IMR-90 (cell line): ENCODE measurements around the gene CCSER2. TPM values are rescaled to one million over a fixed set of nuclear protein-coding genes. Genes with fewer than 3 reads are reported as not detected.

ENCODE experiments used
- ATAC-seq: fragments of 200-7000 bp; cut with Tn5 transposase; 2 replicates; pipeline ENCODE4 v1.9.1; 2020; ENCODE audit warnings: low read depth, mild to moderate bottlenecking, moderate library complexity
- BruUV-seq: library from RNA; stranded (reverse); fragments of 400-500 nt; replicated peaks from 2 replicates; lab custom pipeline; 2021; lab: Mats Ljungman, UMichigan
- CTCF ChIA-PET: fragments of 300-600 bp; formaldehyde crosslinking; extraction: SDS; loops from one replicate; lab custom pipeline; 2021; ENCODE audit warnings: antibody characterized with exemption; lab: Yijun Ruan, JAX
- POLR2A ChIA-PET: fragments of 300-600 bp; sonication (Branson Sonifier 250); formaldehyde crosslinking; loops from one replicate; lab custom pipeline; 2022; ENCODE audit warnings: antibody characterized with exemption; ENCODE audit not compliant: unreplicated experiment; lab: Charles Lee
- DNase-seq: peaks from one replicate; pipeline ENCODE4 v3.0.0; 2013
- H2AFZ ChIP-seq: replicated peaks from 2 replicates; pipeline ENCODE3; 2013; ENCODE audit warnings: low read length, mild to moderate bottlenecking; ENCODE audit not compliant: poor library complexity
- H2AK5ac ChIP-seq: 2 replicates; pipeline ENCODE4 v1.6.1; 2013; ENCODE audit warnings: low read depth, low read length, inconsistent platforms
- H2AK9ac ChIP-seq: replicated peaks from 2 replicates; pipeline ENCODE3; 2013; ENCODE audit warnings: mild to moderate bottlenecking, low read depth, low read length, moderate library complexity; ENCODE audit not compliant: poor library complexity
- H2BK120ac ChIP-seq: 2 replicates; pipeline ENCODE4 v1.6.1; 2013; ENCODE audit warnings: low read depth, low read length, inconsistent platforms
- H2BK15ac ChIP-seq: 3 replicates; pipeline ENCODE4 v1.6.1; 2013; ENCODE audit warnings: low read depth, low read length, inconsistent platforms
- H2BK20ac ChIP-seq: 2 replicates; pipeline ENCODE4 v1.6.1; 2013; ENCODE audit warnings: low read depth, mild to moderate bottlenecking, inconsistent platforms, low read length, moderate library complexity
- H2BK5ac ChIP-seq: 2 replicates; pipeline ENCODE4 v1.6.1; 2013; ENCODE audit warnings: mild to moderate bottlenecking, low read depth, low read length, inconsistent platforms; ENCODE audit not compliant: poor library complexity, severe bottlenecking
- H3K14ac ChIP-seq: replicated peaks from 2 replicates; pipeline ENCODE4 v1.6.1; 2013; ENCODE audit warnings: low read depth, low read length, inconsistent platforms
- H3K18ac ChIP-seq: 2 replicates; pipeline ENCODE4 v1.6.1; 2013; ENCODE audit warnings: low read depth, low read length, control low read depth
- H3K23ac ChIP-seq: 2 replicates; pipeline ENCODE4 v1.6.1; 2013; ENCODE audit warnings: low read depth, low read length, inconsistent platforms
- H3K27ac ChIP-seq: 2 replicates; pipeline ENCODE4 v1.5.1; 2013; ENCODE audit warnings: mild to moderate bottlenecking, control low read depth, low read length; ENCODE audit not compliant: insufficient read depth
- H3K27me3 ChIP-seq: 2 replicates; pipeline ENCODE4 v1.6.1; 2013; ENCODE audit warnings: low read length; ENCODE audit not compliant: control insufficient read depth, insufficient read depth
- H3K36me3 ChIP-seq: 2 replicates; pipeline ENCODE4 v1.6.1; 2013; ENCODE audit warnings: low read length, mixed read lengths; ENCODE audit not compliant: control insufficient read depth, insufficient read depth
- H3K4ac ChIP-seq: 2 replicates; pipeline ENCODE4 v1.6.1; 2013; ENCODE audit warnings: low read depth, low read length, inconsistent platforms
- H3K4me1 ChIP-seq: 2 replicates; pipeline ENCODE4 v1.6.1; 2013; ENCODE audit warnings: low read length, mixed read lengths; ENCODE audit not compliant: control insufficient read depth, insufficient read depth
- H3K4me2 ChIP-seq: 2 replicates; pipeline ENCODE4 v1.6.1; 2013; ENCODE audit warnings: low read depth, mild to moderate bottlenecking, control low read depth, low read length, moderate library complexity
- H3K4me3 ChIP-seq: 2 replicates; pipeline ENCODE4 v1.5.1; 2013; ENCODE audit warnings: low read depth, mild to moderate bottlenecking, control low read depth, low read length, moderate library complexity; ENCODE audit not compliant: insufficient read depth
- H3K56ac ChIP-seq: 2 replicates; pipeline ENCODE4 v1.6.1; 2013; ENCODE audit warnings: low read length, inconsistent platforms; ENCODE audit not compliant: insufficient read depth; ENCODE audit errors: extremely low read depth
- H3K79me1 ChIP-seq, 2 experiments: 2 replicates each; pipeline ENCODE4 v1.6.1; 2013; ENCODE audit warnings: low read length in 2 of 2, inconsistent platforms in 1 of 2, low read depth in 1 of 2
- H3K9ac ChIP-seq: 2 replicates; pipeline ENCODE4 v1.6.1; 2013; ENCODE audit warnings: low read depth, low read length, control low read depth
- H3K9me1 ChIP-seq: 2 replicates; pipeline ENCODE4 v1.6.1; 2013; ENCODE audit warnings: low read length, inconsistent platforms; ENCODE audit not compliant: insufficient read depth
- H3K9me3 ChIP-seq: 2 replicates; pipeline ENCODE4 v1.6.1; 2013; ENCODE audit warnings: low read length; ENCODE audit not compliant: control insufficient read depth, insufficient read depth
- H4K20me1 ChIP-seq: 2 replicates; pipeline ENCODE4 v1.6.1; 2013; ENCODE audit warnings: low read length, inconsistent platforms; ENCODE audit not compliant: insufficient read depth
- H4K5ac ChIP-seq: 2 replicates; pipeline ENCODE4 v1.6.1; 2013; ENCODE audit warnings: mild to moderate bottlenecking, low read depth, low read length, control low read depth
- H4K8ac ChIP-seq, 2 experiments: 2 replicates each; pipeline ENCODE4 v1.6.1; 2013; ENCODE audit warnings: low read depth in 2 of 2, low read length in 2 of 2, control low read depth in 1 of 2, inconsistent platforms in 1 of 2
- H4K91ac ChIP-seq: 2 replicates; pipeline ENCODE4 v1.6.1; 2013; ENCODE audit warnings: low read depth, low read length, inconsistent platforms; ENCODE audit not compliant: insufficient read depth
- BHLHE40 ChIP-seq: fragments of 150-350 bp; IDR thresholded peaks from 2 replicates; pipeline ENCODE4 v1.6.1; 2016; ENCODE audit warnings: mild to moderate bottlenecking, low read depth, low read length
- CEBPB ChIP-seq: IDR thresholded peaks from 2 replicates; pipeline ENCODE4 v1.6.1; 2012; ENCODE audit warnings: low read depth, low read length, improper control_type of control experiment
- CHD1 ChIP-seq: IDR thresholded peaks from 2 replicates; pipeline ENCODE4 v1.6.1; 2012; ENCODE audit warnings: low read depth, low read length, improper control_type of control experiment
- FOS ChIP-seq: fragments of 150-350 bp; IDR thresholded peaks from 2 replicates; pipeline ENCODE4 v1.6.1; 2016; ENCODE audit warnings: low read depth, low read length
- MAFK ChIP-seq: IDR thresholded peaks from 2 replicates; pipeline ENCODE4 v1.6.1; 2012; ENCODE audit warnings: low read depth, low read length, improper control_type of control experiment
- MAZ ChIP-seq: IDR thresholded peaks from 2 replicates; pipeline ENCODE4 v1.6.1; 2012; ENCODE audit warnings: low read depth, mild to moderate bottlenecking, low read length, improper control_type of control experiment, moderate library complexity, borderline replicate concordance
- MXI1 ChIP-seq: IDR thresholded peaks from 2 replicates; pipeline ENCODE4 v1.6.1; 2012; ENCODE audit warnings: low read depth, mild to moderate bottlenecking, low read length, moderate library complexity, borderline replicate concordance
- NFE2L2 ChIP-seq: fragments of 150-350 bp; IDR thresholded peaks from 2 replicates; pipeline ENCODE4 v1.6.1; 2016; ENCODE audit warnings: low read depth, mild to moderate bottlenecking, low read length
- POLR2A ChIP-seq: IDR thresholded peaks from 2 replicates; pipeline ENCODE4 v1.6.1; 2012; ENCODE audit warnings: mild to moderate bottlenecking, low read depth, low read length
- RAD21 ChIP-seq: IDR thresholded peaks from 2 replicates; pipeline ENCODE4 v1.6.1; 2012; ENCODE audit warnings: low read length, improper control_type of control experiment
- RCOR1 ChIP-seq: IDR thresholded peaks from 2 replicates; pipeline ENCODE4 v1.6.1; 2012; ENCODE audit warnings: mild to moderate bottlenecking, low read length, improper control_type of control experiment; ENCODE audit not compliant: insufficient replicate concordance
- RFX5 ChIP-seq: IDR thresholded peaks from 2 replicates; pipeline ENCODE4 v1.8.0; 2012; ENCODE audit warnings: low read depth, mild to moderate bottlenecking, low read length, moderate library complexity
- SMC3 ChIP-seq: fragments of 150-350 bp; IDR thresholded peaks from 2 replicates; pipeline ENCODE4 v1.6.1; 2016; ENCODE audit warnings: low read depth, mild to moderate bottlenecking, antibody characterized with exemption, low read length, moderate library complexity
- WGBS, 2 experiments: methylation state at CpG; one replicate each; pipeline versions ENCODE4 v1.1.5 to v1.1.7; 2013; ENCODE audit warnings: missing lambda C conversion rate in 2 of 2; ENCODE audit not compliant: insufficient read length in 1 of 2; ENCODE audit errors: extremely low coverage in 2 of 2; 5-methylcytosine and 5-hydroxymethylcytosine counted together
- dilution Hi-C: fragments of 300-500 bp; cut with HindIII; formaldehyde crosslinking; loops from one replicate; pipeline ENCODE4 v1.14.3; 2018; ENCODE audit warnings: low sequenced_read_pairs; ENCODE audit not compliant: unreplicated experiment
- in situ Hi-C: fragments of 300-500 bp; cut with MboI; formaldehyde crosslinking; loops from 3 replicates; pipeline ENCODE4 v1.14.3; 2019; ENCODE audit warnings: low sequenced_read_pairs, inconsistent platforms, mixed read lengths
- intact Hi-C: fragments of 100-400 bp; cut with micrococcal nuclease; formaldehyde crosslinking; loops from 2 replicates; pipeline ENCODE4 v1.10.0; 2022
- polyA plus RNA-seq, 3 experiments: library from polyadenylated mRNA; depleted of rRNA; stranded (reverse); fragments of >200 nt; gene quantifications; 2 replicates each; pipeline ENCODE4 v1.2.3, GENCODE V29; 2012; ENCODE audit warnings: low replicate concordance in 1 of 3
- total RNA-seq: library from RNA; depleted of rRNA; stranded (reverse); fragments of >200 nt; gene quantifications from 2 replicates; pipeline ENCODE4 v1.2.3, GENCODE V29; 2012
- TF ChIP-seq, protein P1 (sequence below): fragments of 150-350 bp; IDR thresholded peaks from 2 replicates; pipeline ENCODE4 v1.6.1; 2017; ENCODE audit warnings: mild to moderate bottlenecking, antibody characterized with exemption, low read length, low read depth
- TF ChIP-seq, protein P2 (sequence below): conservative IDR thresholded peaks from 2 replicates; pipeline ENCODE4 v1.5.1; 2012; ENCODE audit warnings: mild to moderate bottlenecking, low read depth, low read length, improper control_type of control experiment

The CCSER2 gene
- total and polyA plus RNA-seq, 2 of the 4 experiments (the other 2 are of a cell fraction): 20.4 to 31.7 TPM

GRCh38 chr10:84360637-84361365 lies 32.4 kb downstream of the CCSER2 start:
- peak overlapping the region; percentile 82; the same call in 1 of the 2 replicates for H3K23ac ChIP-seq
- H3K79me1 ChIP-seq: peaks cover 12 to 63% of the 10 kb centered on the region in 2 experiments
- ChIA-PET POLR2A (no interaction called here), CTCF (interaction anchor here (1.8 kb wide), 1 partner anchor 8 kb away, joined by 5 read pairs; no protein-coding TSS in a partner anchor)
- peak overlapping the region; percentile 81 for H3K4ac ChIP-seq
- H2BK15ac ChIP-seq: no peak overlapping the region
- H3K9ac ChIP-seq: peak overlapping the region; percentile 92
- in situ Hi-C loops: loop anchor here (5.0 to 10.0 kb wide), 2 partner anchors 96 to 172 kb away; no protein-coding TSS in a partner anchor
- peak overlapping the region; percentile 71 for H3K4me3 ChIP-seq
- peak overlapping the region; percentile 20; the same call in 1 of the 2 replicates for H4K91ac ChIP-seq
- H4K20me1 ChIP-seq: peaks cover 33% of the 10 kb centered on the region
- no CpG with 5 or more reads among the region's 6 CpGs for WGBS, 2 experiments
- H3K9me1 ChIP-seq: peaks cover 4% of the 10 kb centered on the region; the same call in 1 of the 2 replicates
- H2BK5ac ChIP-seq: peak overlapping the region; percentile 56
- no peaks in the 10 kb centered on the region for H3K27me3 ChIP-seq
- H4K8ac ChIP-seq: peak overlapping the region; percentile 13 to 43; a peak in 2 of 4 replicates
- dilution Hi-C loops: no loop called here
- no peak overlapping the region for H2AK9ac ChIP-seq
- H3K14ac ChIP-seq: peak overlapping the region; percentile 74
- H2BK120ac ChIP-seq: peak overlapping the region; percentile 61
- DNase-seq: peak; percentile 34
- ATAC-seq: peak; percentile 77
- H4K5ac ChIP-seq: no peak overlapping the region
- H3K9me3 ChIP-seq: no peaks in the 10 kb centered on the region
- H2AK5ac ChIP-seq: no peak overlapping the region; the same call in 1 of the 2 replicates
- H2BK20ac ChIP-seq: no peak overlapping the region
- no peaks in the 10 kb centered on the region for H3K36me3 ChIP-seq
- H3K27ac ChIP-seq: peak overlapping the region; percentile 82; the same call in 1 of the 2 replicates
- peak overlapping the region; percentile 23; the same call in 1 of the 2 replicates for H3K56ac ChIP-seq
- BruUV-seq: no TSS peak
- H2AFZ ChIP-seq: peak overlapping the region; percentile 9
- H3K4me2 ChIP-seq: peak overlapping the region; percentile 97
- H3K18ac ChIP-seq: no peak overlapping the region
- peaks cover 8% of the 10 kb centered on the region for H3K4me1 ChIP-seq
- intact Hi-C loops: loop anchor here (5.0 kb wide), 1 partner anchor 64 kb away; no protein-coding TSS in a partner anchor
- no peak for TF ChIP-seq SMC3
- no peak for TF ChIP-seq MAZ
- TF ChIP-seq, protein P1, sequence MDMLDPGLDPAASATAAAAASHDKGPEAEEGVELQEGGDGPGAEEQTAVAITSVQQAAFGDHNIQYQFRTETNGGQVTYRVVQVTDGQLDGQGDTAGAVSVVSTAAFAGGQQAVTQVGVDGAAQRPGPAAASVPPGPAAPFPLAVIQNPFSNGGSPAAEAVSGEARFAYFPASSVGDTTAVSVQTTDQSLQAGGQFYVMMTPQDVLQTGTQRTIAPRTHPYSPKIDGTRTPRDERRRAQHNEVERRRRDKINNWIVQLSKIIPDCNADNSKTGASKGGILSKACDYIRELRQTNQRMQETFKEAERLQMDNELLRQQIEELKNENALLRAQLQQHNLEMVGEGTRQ: no peak
- TF ChIP-seq, protein P2, sequence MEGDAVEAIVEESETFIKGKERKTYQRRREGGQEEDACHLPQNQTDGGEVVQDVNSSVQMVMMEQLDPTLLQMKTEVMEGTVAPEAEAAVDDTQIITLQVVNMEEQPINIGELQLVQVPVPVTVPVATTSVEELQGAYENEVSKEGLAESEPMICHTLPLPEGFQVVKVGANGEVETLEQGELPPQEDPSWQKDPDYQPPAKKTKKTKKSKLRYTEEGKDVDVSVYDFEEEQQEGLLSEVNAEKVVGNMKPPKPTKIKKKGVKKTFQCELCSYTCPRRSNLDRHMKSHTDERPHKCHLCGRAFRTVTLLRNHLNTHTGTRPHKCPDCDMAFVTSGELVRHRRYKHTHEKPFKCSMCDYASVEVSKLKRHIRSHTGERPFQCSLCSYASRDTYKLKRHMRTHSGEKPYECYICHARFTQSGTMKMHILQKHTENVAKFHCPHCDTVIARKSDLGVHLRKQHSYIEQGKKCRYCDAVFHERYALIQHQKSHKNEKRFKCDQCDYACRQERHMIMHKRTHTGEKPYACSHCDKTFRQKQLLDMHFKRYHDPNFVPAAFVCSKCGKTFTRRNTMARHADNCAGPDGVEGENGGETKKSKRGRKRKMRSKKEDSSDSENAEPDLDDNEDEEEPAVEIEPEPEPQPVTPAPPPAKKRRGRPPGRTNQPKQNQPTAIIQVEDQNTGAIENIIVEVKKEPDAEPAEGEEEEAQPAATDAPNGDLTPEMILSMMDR: no peak
- no peak for TF ChIP-seq MXI1
- TF ChIP-seq MAFK: no peak
- TF ChIP-seq RCOR1: no peak
- TF ChIP-seq CEBPB: no peak
- no peak for TF ChIP-seq POLR2A
- no peak for TF ChIP-seq NFE2L2
- TF ChIP-seq BHLHE40: no peak
- no peak for TF ChIP-seq FOS
- TF ChIP-seq RAD21: no peak
- no peak for TF ChIP-seq CHD1
- no peak for TF ChIP-seq RFX5
